ENCODE results near the gene ANXA5. TPM values are rescaled to one million over a fixed set of nuclear protein-coding genes. Genes with fewer than 3 reads are reported as not detected.

The ANXA5 gene
- total and polyA plus RNA-seq, 4 experiments from 2014 or later = 70.7 to 316 (median 139) TPM

- Mint-ChIP-seq H3K27ac (no peak overlapping the region), H3K36me3 (no peaks in the 10 kb centered on the region), H3K27me3 (peaks cover 0 to 2% of the 10 kb centered on the region in 2 donors), H3K4me1 (peaks cover 0 to 2% (median 0%) of the 10 kb centered on the region in 4 donors), H3K9me3 (peaks cover 0 to 6% (median 0%) of the 10 kb centered on the region in 8 donors), H3K4me3 (no peak overlapping the region)
- Histone ChIP-seq H3K9me3 (ENCODE audit: control insufficient read depth in 1 of 2, low read length in 2 of 2) (no peaks in the 10 kb centered on the region), H3K4me1 (ENCODE audit: insufficient read depth, low read length) (no peaks in the 10 kb centered on the region), H3K27ac (ENCODE audit: low read depth, low read length) (no peak overlapping the region), H3K4me3 (ENCODE audit: low read length in 2 of 2) (no peak overlapping the region), H3K27me3 (ENCODE audit: insufficient read depth, low read length) (no peaks in the 10 kb centered on the region), H3K36me3 (ENCODE audit: insufficient read depth, low read length) (no peaks in the 10 kb centered on the region)
- POLR2A ChIA-PET (ENCODE audit: partially characterized antibody) = no interaction called here
- peak in 4 of 5 donors; percentile 42 to 59 (median 50) for DNase-seq
- CTCF ChIA-PET (ENCODE audit: partially characterized antibody) = interaction anchor here (1.0 to 3.3 kb wide), 4 partner anchors 8 to 1572 kb away, joined by 3 to 10 read pairs (median 5); no protein-coding TSS in a partner anchor
- intact Hi-C loops (cut with micrococcal nuclease) = loop anchor here (1.0 to 2.0 kb wide), 5 partner anchors 30 to 534 kb away; partner anchors contain the start of gene ANXA5
Measured at GRCh38 chr4:121726642-121727268, 30.0 kb upstream of the ANXA5 start.

- Mint-ChIP-seq H3K9me3 (peaks cover 0 to under 1% (median 0%) of the 10 kb centered on the region in 8 donors), H3K36me3 (no peaks in the 10 kb centered on the region), H3K27me3 (peaks cover 0 to 2% of the 10 kb centered on the region in 2 donors), H3K27ac (no peak overlapping the region), H3K4me3 (no peak overlapping the region), H3K4me1 (peaks cover 0 to 2% (median 0%) of the 10 kb centered on the region in 4 donors)
- POLR2A ChIA-PET (ENCODE audit: partially characterized antibody) = no interaction called here
- no peak overlapping the region for H3K4me3 ChIP-seq (ENCODE audit: low read length in 2 of 2)
- intact Hi-C loops (cut with micrococcal nuclease) = no loop called here
- H3K36me3 ChIP-seq (ENCODE audit: insufficient read depth, low read length) = no peaks in the 10 kb centered on the region
- H3K27ac ChIP-seq (ENCODE audit: low read depth, low read length) = no peak overlapping the region
- CTCF ChIA-PET (ENCODE audit: partially characterized antibody) = interaction anchor here (0.7 to 2.1 kb wide), 11 partner anchors 8 to 532 kb away, joined by 3 to 8 read pairs (median 4); no protein-coding TSS in a partner anchor
- no peaks in the 10 kb centered on the region for H3K9me3 ChIP-seq (ENCODE audit: control insufficient read depth in 1 of 2, low read length in 2 of 2)
- H3K4me1 ChIP-seq (ENCODE audit: insufficient read depth, low read length) = no peaks in the 10 kb centered on the region
- DNase-seq = no peak
- no peaks in the 10 kb centered on the region for H3K27me3 ChIP-seq (ENCODE audit: insufficient read depth, low read length)
Measured at GRCh38 chr4:121724671-121725070, 27.9 kb upstream of the ANXA5 start.

- H3K27ac ChIP-seq (ENCODE audit: low read depth, low read length) = no peak overlapping the region
- no peak overlapping the region for H3K4me3 Mint-ChIP-seq
- POLR2A ChIA-PET (ENCODE audit: partially characterized antibody) = no interaction called here
- peaks cover 0 to under 1% (median 0%) of the 10 kb centered on the region in 4 donors for H3K4me1 Mint-ChIP-seq
- no peak overlapping the region for H3K4me3 ChIP-seq (ENCODE audit: low read length in 2 of 2)
- CTCF ChIA-PET (ENCODE audit: partially characterized antibody) = interaction anchor here (0.8 to 1.1 kb wide), 2 partner anchors 16 to 259 kb away, joined by 3 read pairs; no protein-coding TSS in a partner anchor
- intact Hi-C loops (cut with micrococcal nuclease) = no loop called here
- H3K27me3 ChIP-seq (ENCODE audit: insufficient read depth, low read length) = no peaks in the 10 kb centered on the region
- no peaks in the 10 kb centered on the region for H3K9me3 ChIP-seq (ENCODE audit: control insufficient read depth in 1 of 2, low read length in 2 of 2)
- no peaks in the 10 kb centered on the region for H3K9me3 Mint-ChIP-seq
- H3K27me3 Mint-ChIP-seq = peaks cover 4 to 6% of the 10 kb centered on the region in 2 donors
- no peaks in the 10 kb centered on the region for H3K36me3 ChIP-seq (ENCODE audit: insufficient read depth, low read length)
- no peak for DNase-seq
- H3K36me3 Mint-ChIP-seq = no peaks in the 10 kb centered on the region
- H3K4me1 ChIP-seq (ENCODE audit: insufficient read depth, low read length) = no peaks in the 10 kb centered on the region
- no peak overlapping the region for H3K27ac Mint-ChIP-seq
Measured at GRCh38 chr4:121721700-121722099, 24.9 kb upstream of the ANXA5 start.

- intact Hi-C loops (cut with micrococcal nuclease) = no loop called here
- no peak overlapping the region for H3K27ac Mint-ChIP-seq
- no peaks in the 10 kb centered on the region for H3K4me1 Mint-ChIP-seq
- Histone ChIP-seq H3K9me3 (ENCODE audit: control insufficient read depth in 1 of 2, low read length in 2 of 2) (no peaks in the 10 kb centered on the region), H3K4me3 (ENCODE audit: low read length in 2 of 2) (no peak overlapping the region), H3K4me1 (ENCODE audit: insufficient read depth, low read length) (no peaks in the 10 kb centered on the region), H3K27ac (ENCODE audit: low read depth, low read length) (no peak overlapping the region), H3K27me3 (ENCODE audit: insufficient read depth, low read length) (no peaks in the 10 kb centered on the region), H3K36me3 (ENCODE audit: insufficient read depth, low read length) (no peaks in the 10 kb centered on the region)
- ChIA-PET POLR2A (ENCODE audit: partially characterized antibody) (no interaction called here), CTCF (ENCODE audit: partially characterized antibody) (no interaction called here)
- no peak for DNase-seq
- H3K4me3 Mint-ChIP-seq = no peak overlapping the region
- peaks cover 6 to 13% of the 10 kb centered on the region in 2 donors for H3K27me3 Mint-ChIP-seq
- no peaks in the 10 kb centered on the region for H3K36me3 Mint-ChIP-seq
- H3K9me3 Mint-ChIP-seq = no peaks in the 10 kb centered on the region
Measured at GRCh38 chr4:121720109-121720508, 23.3 kb upstream of the ANXA5 start.

- DNase-seq = no peak
- Mint-ChIP-seq H3K4me1 (no peaks in the 10 kb centered on the region), H3K4me3 (no peak overlapping the region), H3K27ac (no peak overlapping the region), H3K36me3 (no peaks in the 10 kb centered on the region), H3K27me3 (peaks cover 6 to 13% of the 10 kb centered on the region in 2 donors), H3K9me3 (no peaks in the 10 kb centered on the region)
- H3K9me3 ChIP-seq (ENCODE audit: control insufficient read depth in 1 of 2, low read length in 2 of 2) = no peaks in the 10 kb centered on the region
- no peaks in the 10 kb centered on the region for H3K36me3 ChIP-seq (ENCODE audit: insufficient read depth, low read length)
- no peaks in the 10 kb centered on the region for H3K27me3 ChIP-seq (ENCODE audit: insufficient read depth, low read length)
- POLR2A ChIA-PET (ENCODE audit: partially characterized antibody) = no interaction called here
- CTCF ChIA-PET (ENCODE audit: partially characterized antibody) = no interaction called here
- no peak overlapping the region for H3K27ac ChIP-seq (ENCODE audit: low read depth, low read length)
- H3K4me3 ChIP-seq (ENCODE audit: low read length in 2 of 2) = no peak overlapping the region
- intact Hi-C loops (cut with micrococcal nuclease) = no loop called here
- H3K4me1 ChIP-seq (ENCODE audit: insufficient read depth, low read length) = no peaks in the 10 kb centered on the region
Measured at GRCh38 chr4:121717680-121718237, 21.0 kb upstream of the ANXA5 start.

GRCh38 chr4:121714548-121714947, 17.8 kb upstream of the ANXA5 start:
- Histone ChIP-seq H3K9me3 (ENCODE audit: control insufficient read depth in 1 of 2, low read length in 2 of 2) (no peaks in the 10 kb centered on the region), H3K4me1 (ENCODE audit: insufficient read depth, low read length) (peaks cover 5% of the 10 kb centered on the region), H3K27me3 (ENCODE audit: insufficient read depth, low read length) (no peaks in the 10 kb centered on the region), H3K36me3 (ENCODE audit: insufficient read depth, low read length) (no peaks in the 10 kb centered on the region), H3K4me3 (ENCODE audit: low read length in 2 of 2) (no peak overlapping the region), H3K27ac (ENCODE audit: low read depth, low read length) (no peak overlapping the region)
- intact Hi-C loops (cut with micrococcal nuclease) = no loop called here
- Mint-ChIP-seq H3K4me3 (no peak overlapping the region), H3K27me3 (peaks cover 18 to 31% of the 10 kb centered on the region in 2 donors), H3K4me1 (peaks cover 0 to 5% (median under 1%) of the 10 kb centered on the region in 4 donors), H3K27ac (no peak overlapping the region), H3K9me3 (peaks cover 0 to 1% (median 0%) of the 10 kb centered on the region in 8 donors), H3K36me3 (no peaks in the 10 kb centered on the region)
- ChIA-PET CTCF (ENCODE audit: partially characterized antibody) (interaction anchor here (1.5 kb wide), 1 partner anchor 10 kb away, joined by 8 read pairs; no protein-coding TSS in a partner anchor), POLR2A (ENCODE audit: partially characterized antibody) (no interaction called here)
- no peak for DNase-seq

- no peak overlapping the region for H3K27ac Mint-ChIP-seq
- no peaks in the 10 kb centered on the region for H3K9me3 ChIP-seq (ENCODE audit: control insufficient read depth in 1 of 2, low read length in 2 of 2)
- ChIA-PET CTCF (ENCODE audit: partially characterized antibody) (interaction anchor here (1.2 kb wide), 1 partner anchor 12 kb away, joined by 3 read pairs; no protein-coding TSS in a partner anchor), POLR2A (ENCODE audit: partially characterized antibody) (no interaction called here)
- no peaks in the 10 kb centered on the region for H3K36me3 Mint-ChIP-seq
- DNase-seq = no peak
- peaks cover 21 to 38% of the 10 kb centered on the region in 2 donors for H3K27me3 Mint-ChIP-seq
- no peak overlapping the region for H3K4me3 Mint-ChIP-seq
- peaks cover 0 to 1% (median 0%) of the 10 kb centered on the region in 8 donors for H3K9me3 Mint-ChIP-seq
- no peak overlapping the region for H3K27ac ChIP-seq (ENCODE audit: low read depth, low read length)
- no peaks in the 10 kb centered on the region for H3K27me3 ChIP-seq (ENCODE audit: insufficient read depth, low read length)
- H3K4me3 ChIP-seq (ENCODE audit: low read length in 2 of 2) = no peak overlapping the region
- H3K36me3 ChIP-seq (ENCODE audit: insufficient read depth, low read length) = no peaks in the 10 kb centered on the region
- H3K4me1 Mint-ChIP-seq = peaks cover 0 to 5% (median under 1%) of the 10 kb centered on the region in 4 donors
- intact Hi-C loops (cut with micrococcal nuclease) = no loop called here
- H3K4me1 ChIP-seq (ENCODE audit: insufficient read depth, low read length) = peaks cover 5% of the 10 kb centered on the region
Measured at GRCh38 chr4:121712783-121713182, 16.0 kb upstream of the ANXA5 start.

Measured in CD4-positive, alpha-beta memory T cell (primary cell).